Measurements from ENCODE around the gene SLC6A9. TPM values are rescaled to one million over a fixed set of nuclear protein-coding genes. Genes with fewer than 3 reads are reported as not detected.

Gene SLC6A9
- total RNA-seq, 2 donors from 2014 or later, result 0.87 to 2.8 TPM

GRCh38 chr1:44060830-44061267 is 29.6 kb upstream of the SLC6A9 start:
- Mint-ChIP-seq H3K27ac (no peak overlapping the region), H3K4me1 (no peaks in the 10 kb centered on the region), H3K27me3 (peaks cover 18% of the 10 kb centered on the region), H3K9me3 (no peaks in the 10 kb centered on the region), H3K36me3 (ENCODE audit: low read depth) (no peaks in the 10 kb centered on the region), H3K4me3 (no peak overlapping the region)
- no peak for ATAC-seq (replicated peaks)

- H3K27me3 Mint-ChIP-seq, result peaks cover 18% of the 10 kb centered on the region
- H3K9me3 Mint-ChIP-seq, result no peaks in the 10 kb centered on the region
- no peaks in the 10 kb centered on the region for H3K36me3 Mint-ChIP-seq (ENCODE audit: low read depth)
- no peak for ATAC-seq (replicated peaks)
- no peaks in the 10 kb centered on the region for H3K4me1 Mint-ChIP-seq
- no peak overlapping the region for H3K4me3 Mint-ChIP-seq
- H3K27ac Mint-ChIP-seq, result no peak overlapping the region
Observed at GRCh38 chr1:44059664-44060355, 28.5 kb upstream of the SLC6A9 start.

GRCh38 chr1:44059212-44059611 is 27.9 kb upstream of the SLC6A9 start:
- no peak for ATAC-seq (replicated peaks)
- Mint-ChIP-seq H3K4me1 (no peaks in the 10 kb centered on the region), H3K27ac (no peak overlapping the region), H3K36me3 (ENCODE audit: low read depth) (no peaks in the 10 kb centered on the region), H3K27me3 (peaks cover 18% of the 10 kb centered on the region), H3K4me3 (no peak overlapping the region), H3K9me3 (no peaks in the 10 kb centered on the region)

- H3K4me1 Mint-ChIP-seq, result no peaks in the 10 kb centered on the region
- H3K27me3 Mint-ChIP-seq, result peaks cover 14% of the 10 kb centered on the region
- no peak overlapping the region for H3K4me3 Mint-ChIP-seq
- no peaks in the 10 kb centered on the region for H3K36me3 Mint-ChIP-seq (ENCODE audit: low read depth)
- ATAC-seq (replicated peaks), result no peak
- H3K27ac Mint-ChIP-seq, result no peak overlapping the region
- no peaks in the 10 kb centered on the region for H3K9me3 Mint-ChIP-seq
Observed at GRCh38 chr1:44057293-44057692, 26.0 kb upstream of the SLC6A9 start.

GRCh38 chr1:44053394-44053793 is 22.1 kb upstream of the SLC6A9 start:
- Mint-ChIP-seq H3K27ac (no peak overlapping the region), H3K9me3 (no peaks in the 10 kb centered on the region), H3K27me3 (peaks cover 4% of the 10 kb centered on the region), H3K4me3 (no peak overlapping the region), H3K36me3 (ENCODE audit: low read depth) (no peaks in the 10 kb centered on the region), H3K4me1 (no peaks in the 10 kb centered on the region)
- no peak for ATAC-seq (replicated peaks)

- peaks cover 9% of the 10 kb centered on the region for H3K27me3 Mint-ChIP-seq
- H3K4me3 Mint-ChIP-seq, result no peak overlapping the region
- no peak overlapping the region for H3K27ac Mint-ChIP-seq
- no peak for ATAC-seq (replicated peaks)
- no peaks in the 10 kb centered on the region for H3K9me3 Mint-ChIP-seq
- H3K36me3 Mint-ChIP-seq (ENCODE audit: low read depth), result no peaks in the 10 kb centered on the region
- H3K4me1 Mint-ChIP-seq, result peaks cover 13% of the 10 kb centered on the region
Observed at GRCh38 chr1:44050261-44050660, 19.0 kb upstream of the SLC6A9 start.

- peaks cover 13% of the 10 kb centered on the region for H3K4me1 Mint-ChIP-seq
- no peak overlapping the region for H3K27ac Mint-ChIP-seq
- no peak overlapping the region for H3K4me3 Mint-ChIP-seq
- peaks cover 9% of the 10 kb centered on the region for H3K27me3 Mint-ChIP-seq
- H3K9me3 Mint-ChIP-seq, result no peaks in the 10 kb centered on the region
- no peak for ATAC-seq (replicated peaks)
- no peaks in the 10 kb centered on the region for H3K36me3 Mint-ChIP-seq (ENCODE audit: low read depth)
Observed at GRCh38 chr1:44049839-44050238, 18.6 kb upstream of the SLC6A9 start.

GRCh38 chr1:44048532-44049215 is 17.4 kb upstream of the SLC6A9 start:
- Mint-ChIP-seq H3K4me3 (peak overlapping the region; percentile 61), H3K9me3 (no peaks in the 10 kb centered on the region), H3K27me3 (peaks cover 5% of the 10 kb centered on the region), H3K4me1 (peaks cover 13% of the 10 kb centered on the region), H3K27ac (no peak overlapping the region), H3K36me3 (ENCODE audit: low read depth) (no peaks in the 10 kb centered on the region)
- no peak for ATAC-seq (replicated peaks)

GRCh38 chr1:44047131-44047530 is 15.9 kb upstream of the SLC6A9 start:
- H3K4me1 Mint-ChIP-seq, result peaks cover 13% of the 10 kb centered on the region
- H3K27ac Mint-ChIP-seq, result no peak overlapping the region
- H3K36me3 Mint-ChIP-seq (ENCODE audit: low read depth), result no peaks in the 10 kb centered on the region
- ATAC-seq (replicated peaks), result no peak
- peaks cover 8% of the 10 kb centered on the region for H3K27me3 Mint-ChIP-seq
- no peaks in the 10 kb centered on the region for H3K9me3 Mint-ChIP-seq
- peak overlapping the region; percentile 61 for H3K4me3 Mint-ChIP-seq

- ATAC-seq (replicated peaks), result no peak
- Mint-ChIP-seq H3K36me3 (ENCODE audit: low read depth) (no peaks in the 10 kb centered on the region), H3K9me3 (no peaks in the 10 kb centered on the region), H3K4me1 (peaks cover 13% of the 10 kb centered on the region), H3K27me3 (peaks cover 8% of the 10 kb centered on the region), H3K27ac (no peak overlapping the region), H3K4me3 (no peak overlapping the region)
Observed at GRCh38 chr1:44045064-44045463, 13.8 kb upstream of the SLC6A9 start.

GRCh38 chr1:44044071-44044801 is 13.0 kb upstream of the SLC6A9 start:
- H3K4me1 Mint-ChIP-seq, result peaks cover 13% of the 10 kb centered on the region
- no peak overlapping the region for H3K27ac Mint-ChIP-seq
- H3K27me3 Mint-ChIP-seq, result peaks cover 8% of the 10 kb centered on the region
- H3K9me3 Mint-ChIP-seq, result no peaks in the 10 kb centered on the region
- H3K36me3 Mint-ChIP-seq (ENCODE audit: low read depth), result no peaks in the 10 kb centered on the region
- ATAC-seq (replicated peaks), result peak; percentile 55
- no peak overlapping the region for H3K4me3 Mint-ChIP-seq

GRCh38 chr1:44043176-44044070 is 12.2 kb upstream of the SLC6A9 start:
- no peak for ATAC-seq (replicated peaks)
- no peaks in the 10 kb centered on the region for H3K9me3 Mint-ChIP-seq
- H3K27me3 Mint-ChIP-seq, result peaks cover 8% of the 10 kb centered on the region
- H3K27ac Mint-ChIP-seq, result no peak overlapping the region
- no peaks in the 10 kb centered on the region for H3K36me3 Mint-ChIP-seq (ENCODE audit: low read depth)
- H3K4me3 Mint-ChIP-seq, result no peak overlapping the region
- H3K4me1 Mint-ChIP-seq, result peaks cover 13% of the 10 kb centered on the region

GRCh38 chr1:44040846-44041245 is 9.6 kb upstream of the SLC6A9 start:
- Mint-ChIP-seq H3K4me1 (no peaks in the 10 kb centered on the region), H3K27me3 (peaks cover 3% of the 10 kb centered on the region), H3K36me3 (ENCODE audit: low read depth) (no peaks in the 10 kb centered on the region), H3K4me3 (no peak overlapping the region), H3K27ac (no peak overlapping the region), H3K9me3 (no peaks in the 10 kb centered on the region)
- no peak for ATAC-seq (replicated peaks)

- no peak overlapping the region for H3K4me3 Mint-ChIP-seq
- H3K4me1 Mint-ChIP-seq, result no peaks in the 10 kb centered on the region
- ATAC-seq (replicated peaks), result no peak
- no peak overlapping the region for H3K27ac Mint-ChIP-seq
- H3K9me3 Mint-ChIP-seq, result no peaks in the 10 kb centered on the region
- peaks cover 3% of the 10 kb centered on the region for H3K27me3 Mint-ChIP-seq
- H3K36me3 Mint-ChIP-seq (ENCODE audit: low read depth), result no peaks in the 10 kb centered on the region
Observed at GRCh38 chr1:44040418-44040817, 9.2 kb upstream of the SLC6A9 start.

Measured in activated T-helper 17 cell treated with anti-CD3 and anti-CD28 coated beads, Interleukin-2, amount 50 U/mL, for 72 hours (primary cell).